GM20000 (cell line): ENCODE measurements around the gene COL8A2.
A peak's percentile ranks its signal among the peaks of the same experiment; 100 is the strongest.

Experiments used
- DNase-seq: peaks from one replicate; pipeline ENCODE4 v3.0.0; 2012; ENCODE audit warnings: low spot score
- TF ChIP-seq, protein P1 (sequence below): IDR thresholded peaks from 2 replicates; pipeline ENCODE4 v1.5.1; 2012; ENCODE audit warnings: mild to moderate bottlenecking, control low read depth; ENCODE audit errors: extremely low read depth, missing control alignments

Gene COL8A2

DNA sequence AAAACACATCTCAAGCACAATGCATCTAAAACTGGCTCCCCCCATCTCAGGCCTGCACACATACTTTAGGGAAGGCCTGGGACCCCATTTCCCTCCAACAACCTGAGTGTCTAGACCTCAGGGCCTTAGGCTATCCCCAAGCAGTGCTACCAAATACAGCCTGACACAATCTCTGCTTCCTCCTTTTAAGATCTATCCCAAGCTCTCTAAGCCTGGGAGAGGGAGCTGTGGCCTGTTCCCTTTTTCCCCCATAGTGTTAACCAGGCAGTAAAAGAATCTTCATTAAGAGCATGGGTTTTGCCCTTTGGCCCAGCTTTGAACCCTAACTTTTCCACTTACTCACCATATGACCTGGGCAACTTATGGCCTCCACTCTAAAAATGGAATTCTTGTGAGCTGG is 10.8 kb upstream of the COL8A2 start:
- no peak for DNase-seq

DNA sequence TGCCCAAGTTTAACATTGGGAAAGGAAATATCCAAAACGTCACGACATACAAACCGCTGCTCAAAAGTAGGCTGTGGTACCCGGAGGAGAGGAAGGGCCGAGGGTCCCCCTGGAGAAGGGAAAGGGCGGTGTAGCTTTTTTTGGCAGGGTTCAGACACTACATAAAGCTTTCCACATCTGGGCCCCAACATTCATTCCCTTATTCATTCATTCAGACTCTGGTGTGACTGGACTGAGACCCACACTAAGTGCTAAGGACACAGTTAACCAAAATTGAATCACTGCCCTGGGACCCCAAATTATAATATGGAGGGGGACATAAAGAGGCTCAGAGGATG is 10.3 kb upstream of the COL8A2 start:
- no peak for DNase-seq
- TF ChIP-seq, protein P1, sequence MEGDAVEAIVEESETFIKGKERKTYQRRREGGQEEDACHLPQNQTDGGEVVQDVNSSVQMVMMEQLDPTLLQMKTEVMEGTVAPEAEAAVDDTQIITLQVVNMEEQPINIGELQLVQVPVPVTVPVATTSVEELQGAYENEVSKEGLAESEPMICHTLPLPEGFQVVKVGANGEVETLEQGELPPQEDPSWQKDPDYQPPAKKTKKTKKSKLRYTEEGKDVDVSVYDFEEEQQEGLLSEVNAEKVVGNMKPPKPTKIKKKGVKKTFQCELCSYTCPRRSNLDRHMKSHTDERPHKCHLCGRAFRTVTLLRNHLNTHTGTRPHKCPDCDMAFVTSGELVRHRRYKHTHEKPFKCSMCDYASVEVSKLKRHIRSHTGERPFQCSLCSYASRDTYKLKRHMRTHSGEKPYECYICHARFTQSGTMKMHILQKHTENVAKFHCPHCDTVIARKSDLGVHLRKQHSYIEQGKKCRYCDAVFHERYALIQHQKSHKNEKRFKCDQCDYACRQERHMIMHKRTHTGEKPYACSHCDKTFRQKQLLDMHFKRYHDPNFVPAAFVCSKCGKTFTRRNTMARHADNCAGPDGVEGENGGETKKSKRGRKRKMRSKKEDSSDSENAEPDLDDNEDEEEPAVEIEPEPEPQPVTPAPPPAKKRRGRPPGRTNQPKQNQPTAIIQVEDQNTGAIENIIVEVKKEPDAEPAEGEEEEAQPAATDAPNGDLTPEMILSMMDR = no peak

More for the DNA sequence above, 10.8 kb upstream of the COL8A2 start:
- TF ChIP-seq, protein P1 = no peak

DNA sequence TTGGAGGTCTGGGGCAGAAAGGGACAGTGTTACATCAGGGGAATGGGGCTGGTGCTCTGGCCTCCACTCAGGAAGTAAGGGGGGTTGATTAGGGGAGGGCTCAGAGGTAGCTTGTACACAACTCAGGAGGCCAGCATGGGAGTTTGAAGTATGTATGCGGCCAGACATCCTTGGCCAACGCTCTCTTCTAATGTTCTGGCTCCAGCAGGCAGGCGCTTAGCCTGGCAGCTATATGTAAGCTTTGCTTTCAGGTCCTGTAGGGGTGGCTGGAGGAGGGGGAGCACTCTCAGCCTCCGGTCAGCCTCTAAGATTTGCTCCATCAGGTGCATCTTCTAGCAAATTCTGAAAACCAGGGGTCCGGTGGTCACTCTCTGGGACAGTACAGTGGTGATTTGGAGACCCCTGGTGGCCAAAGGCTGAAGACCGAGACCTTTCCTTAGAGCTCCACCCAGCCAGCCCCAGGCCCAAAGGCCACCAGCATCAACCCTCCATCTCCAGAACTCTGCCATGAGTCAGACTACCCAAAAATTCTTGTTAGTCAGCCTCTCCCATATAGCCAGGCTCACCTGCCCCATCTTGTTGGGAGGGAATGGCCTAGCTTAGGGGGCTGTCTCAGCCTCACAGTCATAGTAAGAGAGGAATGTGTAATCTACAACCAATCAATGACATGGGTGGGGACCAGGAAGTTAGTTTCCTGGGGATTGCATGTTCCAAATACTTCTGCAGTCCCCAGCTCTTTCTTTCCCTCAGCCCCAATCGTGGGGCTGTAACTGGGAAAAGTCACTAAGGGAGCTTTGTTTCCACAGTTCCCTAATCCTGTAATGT is 9.7 kb upstream of the COL8A2 start:
- peak; percentile 79 for DNase-seq

GRCh38 chr1:36134031-36134430 is 9.0 kb upstream of the COL8A2 start:
- no peak for DNase-seq
- TF ChIP-seq, protein P1 = no peak

More for the DNA sequence above, 9.7 kb upstream of the COL8A2 start:
- TF ChIP-seq, protein P1 = peak; percentile 48

- TF ChIP-seq, protein P1 = no peak
- no peak for DNase-seq
Observed at GRCh38 chr1:36133484-36133883, 8.5 kb upstream of the COL8A2 start.

- DNase-seq = no peak
- TF ChIP-seq, protein P1 = no peak
Observed at GRCh38 chr1:36132029-36132428, 7.0 kb upstream of the COL8A2 start.

GRCh38 chr1:36128905-36129206 is 3.8 kb upstream of the COL8A2 start:
- TF ChIP-seq, protein P1 = no peak
- no peak for DNase-seq
